ENCODE measurements around the gene LRIT3.
"Not testable (repeated sequence)": the region's sequence is repeated elsewhere in the genome, so short reads cannot be mapped to it uniquely, and the experiment has no call there.

Gene LRIT3

DNA sequence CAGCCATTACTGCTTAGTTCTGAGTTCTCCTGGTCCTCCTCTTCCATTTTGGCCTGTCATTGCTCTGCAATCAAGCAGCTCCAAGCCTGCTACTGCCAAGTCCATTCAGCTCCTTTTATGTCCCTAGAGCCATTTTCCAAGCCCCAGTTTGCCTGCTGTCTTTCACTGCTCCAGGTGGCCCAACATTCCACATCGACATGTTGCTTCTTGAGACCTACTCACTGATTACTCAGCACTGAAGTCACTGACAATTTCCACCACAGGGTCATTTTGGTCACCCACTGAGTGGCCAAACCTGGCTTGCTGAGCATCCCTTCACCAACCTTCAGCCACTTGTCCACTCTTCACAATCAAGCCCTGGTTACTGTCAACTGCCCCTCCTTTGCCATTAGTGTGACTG lies 27.2 kb downstream of the LRIT3 start:
- ChIA-PET CTCF (no interaction called here), POLR2A (no interaction called here)
- TF ChIP-seq TARDBP (IDR thresholded peaks at IDR 0.05) (no peak), NFRKB (IDR thresholded peaks at IDR 0.05) (no peak), BHLHE40 (IDR thresholded peaks at IDR 0.05; ENCODE audit: borderline replicate concordance) (no peak), FOXK2 (IDR thresholded peaks at IDR 0.05) (no peak), L3MBTL2 (conservative IDR thresholded peaks at IDR 0.05) (no peak), SUZ12 (IDR thresholded peaks at IDR 0.05) (no peak)
- DNase-seq (ENCODE audit: extremely low spot score): no peak

DNA sequence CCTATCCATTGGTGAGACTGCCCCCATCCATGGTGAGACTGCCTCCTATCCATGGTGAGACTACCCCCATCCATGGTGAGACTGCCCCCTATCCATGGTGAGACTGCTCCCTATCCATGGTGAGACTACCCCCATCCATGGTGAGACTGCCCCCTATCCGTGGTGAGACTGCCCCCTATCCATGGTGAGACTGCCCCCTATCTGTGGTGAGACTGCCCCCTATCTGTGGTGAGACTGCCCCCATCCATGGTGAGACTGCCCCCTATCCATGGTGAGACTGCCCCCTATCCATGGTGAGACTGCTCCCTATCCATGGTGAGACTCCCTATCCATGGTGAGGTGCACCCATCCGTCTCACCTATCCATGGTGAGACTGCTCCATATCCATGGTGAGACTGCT lies 27.6 kb downstream of the LRIT3 start:
- CTCF ChIA-PET; POLR2A ChIA-PET; DNase-seq (ENCODE audit: extremely low spot score): not testable (repeated sequence)

DNA sequence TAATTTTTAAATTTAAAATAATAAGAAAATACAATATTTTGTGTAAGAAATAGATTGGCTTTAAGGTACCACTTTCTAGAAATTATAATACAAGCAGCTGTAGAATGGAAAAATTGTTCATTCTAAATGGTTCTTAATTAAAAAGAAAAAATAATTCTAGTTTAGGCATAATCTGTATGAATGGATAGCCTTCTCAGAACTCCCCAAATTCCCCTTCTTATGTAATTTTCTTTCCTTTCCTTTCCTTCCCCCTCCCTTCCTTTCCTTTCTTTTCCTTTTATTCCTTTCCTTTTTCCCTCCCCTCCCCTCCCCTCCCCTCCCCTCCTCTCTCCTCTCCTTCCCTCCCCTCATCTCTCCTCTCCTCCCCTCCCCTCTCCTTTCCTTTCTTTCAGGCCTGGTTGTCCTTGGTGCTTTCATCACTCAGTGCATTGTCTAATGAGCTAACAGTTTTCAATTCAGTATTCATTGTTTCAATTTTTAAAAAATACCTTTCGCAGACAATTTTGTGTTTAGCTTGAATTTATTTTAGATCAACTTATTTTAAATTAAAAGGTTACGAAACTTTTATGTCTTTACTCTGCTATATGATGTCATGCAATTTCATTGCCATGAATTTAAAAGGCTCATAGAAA lies 28.8 kb downstream of the LRIT3 start:
- ChIA-PET CTCF (no interaction called here), POLR2A (no interaction called here)
- no peak for DNase-seq (ENCODE audit: extremely low spot score)
- no peak for TF ChIP-seq ARNT (IDR thresholded peaks at IDR 0.05)
- TF ChIP-seq FOXK2 (IDR thresholded peaks at IDR 0.05): no peak
- TF ChIP-seq HDGF (IDR thresholded peaks at IDR 0.05; ENCODE audit: borderline replicate concordance): no peak
- no peak for TF ChIP-seq CTBP1 (IDR thresholded peaks at IDR 0.05; ENCODE audit: borderline replicate concordance)
- TF ChIP-seq SP1 (IDR thresholded peaks at IDR 0.05): no peak

GRCh38 chr4:109877400-109877799 lies 29.5 kb downstream of the LRIT3 start:
- ChIA-PET CTCF (no interaction called here), POLR2A (no interaction called here)
- no peak for DNase-seq (ENCODE audit: extremely low spot score)
- TF ChIP-seq ELF4 (IDR thresholded peaks at IDR 0.05) (no peak), FOXK2 (IDR thresholded peaks at IDR 0.05) (no peak), TARDBP (IDR thresholded peaks at IDR 0.05) (no peak), SUZ12 (IDR thresholded peaks at IDR 0.05) (no peak)
- TF ChIP-seq, protein P1, sequence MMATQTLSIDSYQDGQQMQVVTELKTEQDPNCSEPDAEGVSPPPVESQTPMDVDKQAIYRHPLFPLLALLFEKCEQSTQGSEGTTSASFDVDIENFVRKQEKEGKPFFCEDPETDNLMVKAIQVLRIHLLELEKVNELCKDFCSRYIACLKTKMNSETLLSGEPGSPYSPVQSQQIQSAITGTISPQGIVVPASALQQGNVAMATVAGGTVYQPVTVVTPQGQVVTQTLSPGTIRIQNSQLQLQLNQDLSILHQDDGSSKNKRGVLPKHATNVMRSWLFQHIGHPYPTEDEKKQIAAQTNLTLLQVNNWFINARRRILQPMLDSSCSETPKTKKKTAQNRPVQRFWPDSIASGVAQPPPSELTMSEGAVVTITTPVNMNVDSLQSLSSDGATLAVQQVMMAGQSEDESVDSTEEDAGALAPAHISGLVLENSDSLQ (IDR thresholded peaks at IDR 0.05): no peak

DNA sequence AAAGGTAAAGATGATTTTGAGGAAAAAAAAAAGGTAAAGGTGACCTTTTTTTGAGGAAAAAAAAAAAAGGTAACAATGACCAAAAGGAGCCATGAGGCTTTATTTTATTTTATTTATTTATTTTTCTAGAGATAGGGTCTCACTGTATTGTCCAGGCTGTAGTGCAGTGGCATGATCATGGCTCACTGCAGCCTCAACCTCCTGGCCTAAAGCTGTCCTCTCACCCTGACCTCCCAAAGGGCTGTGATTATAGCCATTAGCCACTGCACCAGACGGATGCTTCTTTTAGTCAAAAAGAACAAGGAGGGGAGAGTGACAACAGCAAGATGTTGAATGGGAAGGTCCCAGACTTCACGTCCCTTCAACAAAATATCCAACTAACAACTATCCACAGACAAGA lies 30.4 kb downstream of the LRIT3 start:
- ChIA-PET CTCF (no interaction called here), POLR2A (no interaction called here)

DNA sequence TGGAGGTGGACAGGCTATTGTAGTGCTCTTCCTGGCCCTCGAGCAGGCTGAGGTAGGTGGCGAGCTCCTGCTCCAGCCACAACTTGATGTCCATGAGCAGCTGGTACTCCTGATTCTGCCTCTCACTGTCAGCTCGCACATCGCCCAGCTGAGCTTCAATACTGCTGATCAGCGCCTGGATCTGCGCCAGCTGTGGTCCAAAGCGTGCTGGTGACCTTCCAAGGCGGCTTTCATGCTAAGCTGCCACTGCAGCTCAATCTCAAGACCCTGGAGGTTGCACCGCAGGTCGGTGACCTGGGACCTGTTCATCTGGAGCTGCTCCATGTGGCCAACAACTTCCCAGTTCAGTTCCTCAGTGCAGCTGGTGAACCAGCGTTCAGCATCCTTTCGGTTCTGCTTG lies 31.2 kb downstream of the LRIT3 start:
- CTCF ChIA-PET: interaction anchor here (0.6 kb wide), 1 partner anchor 96 kb away, joined by 3 read pairs; no protein-coding TSS in a partner anchor
- DNase-seq (ENCODE audit: extremely low spot score): no peak
- POLR2A ChIA-PET: no interaction called here
- no peak for TF ChIP-seq BHLHE40 (IDR thresholded peaks at IDR 0.05; ENCODE audit: borderline replicate concordance)
- no peak for TF ChIP-seq TARDBP (IDR thresholded peaks at IDR 0.05)
- no peak for TF ChIP-seq NFRKB (IDR thresholded peaks at IDR 0.05)
- no peak for TF ChIP-seq LEF1 (IDR thresholded peaks at IDR 0.05; ENCODE audit: borderline replicate concordance)
- no peak for TF ChIP-seq FOXA1 (IDR thresholded peaks at IDR 0.05)
- TF ChIP-seq FOXK2 (IDR thresholded peaks at IDR 0.05): no peak
- no peak for TF ChIP-seq L3MBTL2 (conservative IDR thresholded peaks at IDR 0.05)
- TF ChIP-seq SP1 (IDR thresholded peaks at IDR 0.05): no peak
- TF ChIP-seq HDGF (IDR thresholded peaks at IDR 0.05; ENCODE audit: borderline replicate concordance): no peak
- no peak for TF ChIP-seq ZNF384 (IDR thresholded peaks at IDR 0.05)

More for the DNA sequence above, 30.4 kb downstream of the LRIT3 start:
- no peak for DNase-seq (ENCODE audit: extremely low spot score)
- no peak for TF ChIP-seq ZNF384 (IDR thresholded peaks at IDR 0.05)
- TF ChIP-seq FOXA1 (IDR thresholded peaks at IDR 0.05): no peak
- no peak for TF ChIP-seq BHLHE40 (IDR thresholded peaks at IDR 0.05; ENCODE audit: borderline replicate concordance)
- TF ChIP-seq NFRKB (IDR thresholded peaks at IDR 0.05): no peak
- no peak for TF ChIP-seq FOXK2 (IDR thresholded peaks at IDR 0.05)
- no peak for TF ChIP-seq ELF4 (IDR thresholded peaks at IDR 0.05)
- no peak for TF ChIP-seq TARDBP (IDR thresholded peaks at IDR 0.05)
- TF ChIP-seq, protein P1 (IDR thresholded peaks at IDR 0.05): no peak
- TF ChIP-seq SP1 (IDR thresholded peaks at IDR 0.05): no peak
- no peak for TF ChIP-seq ARNT (IDR thresholded peaks at IDR 0.05)
- TF ChIP-seq FOXM1 (IDR thresholded peaks at IDR 0.05; ENCODE audit: borderline replicate concordance): no peak
- no peak for TF ChIP-seq LEF1 (IDR thresholded peaks at IDR 0.05; ENCODE audit: borderline replicate concordance)
- TF ChIP-seq L3MBTL2 (conservative IDR thresholded peaks at IDR 0.05): no peak
- TF ChIP-seq CTBP1 (IDR thresholded peaks at IDR 0.05; ENCODE audit: borderline replicate concordance): no peak
- no peak for TF ChIP-seq SUZ12 (IDR thresholded peaks at IDR 0.05)
- TF ChIP-seq HDGF (IDR thresholded peaks at IDR 0.05; ENCODE audit: borderline replicate concordance): no peak

DNA sequence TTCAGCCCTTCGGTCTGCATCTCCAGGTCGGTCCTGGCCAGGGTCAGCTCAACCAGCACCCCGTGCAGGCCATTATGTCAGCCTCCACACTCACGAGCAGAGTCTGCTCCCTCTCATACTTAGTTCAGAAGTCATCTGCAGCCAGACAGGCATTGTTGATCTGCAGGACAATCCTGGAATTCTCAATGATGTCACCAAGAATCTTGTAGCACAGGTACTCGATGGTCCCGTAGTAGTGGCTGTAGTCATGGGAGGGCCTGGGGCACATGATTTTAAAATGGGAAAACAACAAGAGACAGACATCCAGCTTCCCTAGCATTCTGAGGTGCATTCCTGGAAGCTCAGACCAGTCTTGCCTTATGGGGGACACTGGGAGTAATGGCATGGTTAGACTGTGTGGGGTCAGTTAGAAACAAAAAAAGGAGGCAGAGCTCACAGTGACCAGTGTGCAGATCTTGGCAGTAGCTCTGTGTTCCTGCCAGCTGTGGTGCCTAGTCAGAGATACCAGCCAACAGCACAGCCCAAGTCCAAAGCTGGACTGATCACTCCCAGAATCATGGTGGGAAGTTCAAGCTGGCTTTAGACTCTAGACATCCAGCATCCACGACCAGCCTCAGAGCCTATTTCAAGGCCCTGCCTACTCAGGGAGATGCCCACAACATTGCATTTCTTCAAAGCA lies 31.9 kb downstream of the LRIT3 start:
- no peak for TF ChIP-seq ELF4 (IDR thresholded peaks at IDR 0.05)
- TF ChIP-seq CTBP1 (IDR thresholded peaks at IDR 0.05; ENCODE audit: borderline replicate concordance): no peak
- TF ChIP-seq ZNF384 (IDR thresholded peaks at IDR 0.05): no peak
- no peak for TF ChIP-seq HDGF (IDR thresholded peaks at IDR 0.05; ENCODE audit: borderline replicate concordance)
- no peak for TF ChIP-seq FOXA1 (IDR thresholded peaks at IDR 0.05)
- TF ChIP-seq FOXM1 (IDR thresholded peaks at IDR 0.05; ENCODE audit: borderline replicate concordance): no peak
- no peak for TF ChIP-seq ARNT (IDR thresholded peaks at IDR 0.05)
- TF ChIP-seq, protein P1 (IDR thresholded peaks at IDR 0.05): no peak
- no peak for TF ChIP-seq TARDBP (IDR thresholded peaks at IDR 0.05)
- TF ChIP-seq SUZ12 (IDR thresholded peaks at IDR 0.05): no peak
- no peak for TF ChIP-seq LEF1 (IDR thresholded peaks at IDR 0.05; ENCODE audit: borderline replicate concordance)
- TF ChIP-seq SP1 (IDR thresholded peaks at IDR 0.05): no peak
- no peak for TF ChIP-seq L3MBTL2 (conservative IDR thresholded peaks at IDR 0.05)
- TF ChIP-seq FOXK2 (IDR thresholded peaks at IDR 0.05): no peak
- DNase-seq (ENCODE audit: extremely low spot score): no peak
- CTCF ChIA-PET: interaction anchor here (0.6 to 0.7 kb wide), 2 partner anchors 95 to 178 kb away, joined by 3 read pairs; no protein-coding TSS in a partner anchor
- POLR2A ChIA-PET: no interaction called here
